GM12891 (cell line): ENCODE results near the gene KLF18.

ENCODE experiments used
- POLR2A ChIP-seq: IDR thresholded peaks from 2 replicates; pipeline ENCODE4 v1.6.1; 2011; ENCODE audit warnings: low read depth, low read length, control low read depth
- POLR2AphosphoS5 ChIP-seq: IDR thresholded peaks from 2 replicates; pipeline ENCODE4 v1.6.1; 2011; ENCODE audit warnings: low read depth, low read length, control low read depth
- POU2F2 ChIP-seq: IDR thresholded peaks from 2 replicates; pipeline ENCODE4 v1.6.1; 2011; ENCODE audit warnings: low read depth, mild to moderate bottlenecking, control low read depth, low read length, moderate library complexity
- TAF1 ChIP-seq: IDR thresholded peaks from 2 replicates; pipeline ENCODE4 v1.6.1; 2011; ENCODE audit warnings: low read depth, low read length, control low read depth

DNA sequence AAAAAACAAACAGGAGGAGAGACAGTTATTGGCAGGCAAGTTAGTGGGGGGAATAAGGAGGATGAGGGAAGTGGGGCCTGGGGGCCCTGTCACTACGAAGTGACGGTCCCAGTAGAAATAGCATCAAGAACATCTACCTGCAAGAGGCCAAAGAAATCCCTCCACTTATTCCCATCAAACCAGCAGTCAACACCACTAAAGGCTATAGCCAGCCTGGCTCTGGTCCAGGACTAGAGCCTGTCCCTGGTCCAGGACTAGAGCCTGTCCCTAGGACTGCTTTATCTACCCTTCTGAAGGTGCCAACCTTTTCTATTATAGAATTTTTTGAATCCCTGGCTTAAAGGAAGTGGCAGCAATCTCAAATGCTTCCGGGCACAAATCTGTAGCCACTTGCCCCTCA is 3.2 kb downstream of the KLF18 start:
- no peak for TF ChIP-seq POLR2AphosphoS5
- TF ChIP-seq TAF1: no peak
- no peak for TF ChIP-seq POLR2A
- TF ChIP-seq POU2F2: no peak
